Inferior parietal cortex (tissue), 1 donor: ENCODE data around the gene TPRG1L.
A peak's percentile ranks its signal among the peaks of the same experiment; 100 is the strongest.

ENCODE experiments used
- DNase-seq: peaks from one replicate; pipeline ENCODE4 v3.0.0-alpha.2; 2016; ENCODE audit errors: extremely low spot score

Gene TPRG1L

GRCh38 chr1:3645247-3645646 is 20.4 kb downstream of the TPRG1L start:
- DNase-seq: no peak

DNA sequence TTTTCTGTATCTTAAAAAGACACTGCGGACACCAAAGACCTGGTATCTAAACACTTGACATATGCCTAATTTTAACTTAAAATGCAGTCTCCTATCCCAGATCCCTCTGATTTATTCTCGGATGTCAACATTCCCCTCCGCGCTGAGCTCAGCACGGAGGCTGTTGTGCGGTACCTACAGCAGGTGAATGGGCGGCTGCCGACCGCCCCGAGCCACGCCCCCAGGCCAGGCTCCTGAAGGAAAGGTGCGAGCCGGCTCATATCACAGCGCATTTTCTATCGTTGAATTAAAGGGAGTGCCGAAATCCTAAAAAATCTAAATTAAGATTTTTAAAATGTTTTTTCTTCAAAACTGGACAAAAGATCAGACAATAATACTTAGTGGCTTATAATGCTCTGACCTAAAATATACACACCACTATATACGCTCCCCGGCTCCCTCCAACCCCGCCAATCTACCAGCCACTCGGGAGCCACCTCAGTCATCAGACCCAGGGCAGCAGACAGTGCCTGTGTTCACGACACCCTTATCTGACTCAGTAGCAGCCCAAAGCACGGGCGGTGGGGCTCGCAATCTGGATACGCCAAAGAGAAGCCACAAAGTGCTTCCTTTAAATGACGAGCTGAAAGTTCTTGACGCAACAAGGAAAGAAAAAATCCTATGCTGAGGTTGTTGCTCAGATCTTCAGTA is 21.0 kb downstream of the TPRG1L start:
- no peak for DNase-seq

DNA sequence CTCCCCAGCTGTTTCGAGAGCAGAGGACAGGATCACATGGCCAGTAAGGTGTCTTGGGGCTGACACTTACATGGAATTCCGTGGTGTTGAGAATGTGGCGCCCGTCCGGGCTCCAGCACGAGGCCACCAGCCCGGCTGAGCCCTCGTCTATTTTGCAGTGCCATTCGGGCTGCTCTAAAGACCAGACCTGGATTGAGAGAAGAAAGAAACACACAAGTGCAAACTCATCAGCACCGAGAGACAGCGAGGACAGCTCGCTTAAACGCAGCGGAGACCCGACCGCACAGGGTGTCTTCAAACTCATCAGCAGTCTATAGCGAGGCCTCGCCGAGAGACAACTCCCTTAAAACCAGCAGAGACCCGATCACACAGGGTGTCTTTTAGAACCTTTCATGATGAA is 21.8 kb downstream of the TPRG1L start:
- no peak for DNase-seq

GRCh38 chr1:3649342-3650247 is 24.8 kb downstream of the TPRG1L start, which contains the start of gene WRAP73:
TSS of gene WRAP73 (minus strand) at chr1:3650103. CDS start at chr1:3649999, 104 bp downstream.
- DNase-seq: peak; percentile 95

- no peak for DNase-seq
Measured at GRCh38 chr1:3650248-3651025, 25.6 kb downstream of the TPRG1L start.

DNA sequence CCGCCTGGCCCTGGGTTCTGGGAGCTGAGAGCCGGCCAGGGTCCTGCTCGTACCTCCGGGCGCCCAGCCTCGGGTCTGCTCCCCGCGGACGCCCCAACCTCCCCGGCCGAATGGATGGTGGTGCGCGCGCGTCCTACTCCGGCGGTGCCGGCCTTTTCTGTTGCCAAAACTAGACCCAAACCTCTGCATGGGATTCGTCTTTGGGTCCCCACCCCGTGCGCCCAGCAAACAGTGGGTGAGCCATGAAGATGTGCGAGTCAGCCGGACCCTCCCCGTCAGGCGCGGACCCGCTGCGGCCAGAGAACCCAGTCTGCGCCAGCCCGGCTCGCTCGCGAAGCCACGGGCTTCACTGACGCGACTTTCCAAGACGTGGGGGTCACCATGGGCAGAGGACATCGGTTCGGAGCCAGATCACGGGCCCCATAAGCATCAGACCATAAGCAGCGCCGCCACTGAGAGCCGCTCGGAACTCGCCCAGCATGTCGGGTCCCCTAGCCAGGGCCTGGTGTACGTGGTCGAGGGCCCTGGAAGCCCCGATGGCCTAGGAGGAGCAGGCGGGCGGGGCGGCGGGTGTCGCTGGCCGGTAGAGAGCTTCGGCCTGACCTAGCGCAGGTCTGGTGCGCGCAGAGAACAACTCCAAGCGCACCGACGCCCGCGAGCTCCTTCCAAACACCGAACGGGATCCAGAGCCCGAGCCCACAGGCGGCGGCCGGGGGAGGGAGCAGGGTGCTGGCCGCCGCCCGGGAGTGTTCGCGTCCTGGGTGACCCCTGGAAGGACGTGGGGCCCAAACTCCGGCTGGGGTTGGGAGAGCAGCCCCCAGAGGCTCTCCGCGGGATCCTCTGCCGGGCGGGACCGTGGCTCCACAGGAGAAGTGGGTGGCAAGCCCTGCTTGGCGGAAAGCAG is 26.5 kb downstream of the TPRG1L start:
- no peak for DNase-seq

DNA sequence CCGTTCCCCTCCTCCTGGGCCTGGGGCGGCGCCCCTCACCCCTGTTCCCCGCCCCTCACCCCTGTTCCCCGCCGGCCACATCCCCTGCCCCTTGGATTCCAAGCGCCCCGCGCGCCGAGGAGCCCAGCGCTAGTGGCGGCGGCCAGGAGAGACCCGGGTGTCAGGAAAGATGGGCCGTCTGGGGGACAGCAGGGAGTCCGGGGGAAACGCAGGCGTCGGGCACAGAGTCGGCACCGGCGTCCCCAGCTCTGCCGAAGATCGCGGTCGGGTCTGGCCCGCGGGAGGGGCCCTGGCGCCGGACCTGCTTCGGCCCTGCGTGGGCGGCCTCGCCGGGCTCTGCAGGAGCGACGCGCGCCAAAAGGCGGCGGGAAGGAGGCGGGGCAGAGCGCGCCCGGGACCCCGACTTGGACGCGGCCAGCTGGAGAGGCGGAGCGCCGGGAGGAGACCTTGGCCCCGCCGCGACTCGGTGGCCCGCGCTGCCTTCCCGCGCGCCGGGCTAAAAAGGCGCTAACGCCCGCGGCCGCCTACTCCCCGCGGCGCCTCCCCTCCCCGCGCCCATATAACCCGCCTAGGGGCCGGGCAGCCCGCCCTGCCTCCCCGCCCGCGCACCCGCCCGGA is 27.2 kb downstream of the TPRG1L start, which contains the start of gene TP73:
Gene TP73, plus strand, starts transcription at position 587 of the 618 bp plus-strand sequence. CDS start 29,850 bp downstream, outside the sequence.
- no peak for DNase-seq

DNA sequence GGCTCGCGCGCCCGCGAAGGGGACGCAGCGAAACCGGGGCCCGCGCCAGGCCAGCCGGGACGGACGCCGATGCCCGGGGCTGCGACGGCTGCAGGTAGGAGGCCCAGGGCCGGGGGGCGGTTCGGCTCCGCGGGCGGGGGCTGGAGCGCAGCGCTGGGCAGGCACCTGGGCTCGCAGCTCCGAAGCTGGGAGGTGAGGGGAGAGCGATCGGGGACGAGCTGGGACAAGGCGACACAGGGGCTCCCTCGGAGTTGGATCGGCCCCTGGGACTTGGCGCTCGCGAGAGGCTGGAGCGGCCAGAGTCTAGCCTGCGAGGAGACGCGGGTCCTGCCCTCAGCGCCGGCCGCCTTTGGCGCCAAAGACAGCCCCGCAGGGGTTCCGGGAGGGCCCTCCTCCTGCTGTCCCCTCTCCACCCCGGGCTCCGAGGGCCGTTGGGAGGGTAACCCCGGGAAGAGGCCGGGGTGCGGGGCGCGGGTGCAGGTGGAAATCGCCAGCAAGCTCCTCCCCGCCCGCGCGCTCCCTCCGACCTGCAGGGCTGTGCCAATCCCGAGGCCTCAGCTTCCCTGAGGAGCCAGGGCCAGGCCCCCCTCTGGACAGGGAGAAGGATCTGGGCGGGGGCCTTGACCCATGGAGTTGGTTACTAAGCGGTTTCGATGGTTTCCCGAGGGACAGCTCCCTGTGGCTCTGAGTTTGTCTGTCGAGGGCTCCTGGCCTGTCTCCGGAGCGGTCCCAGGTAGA is 27.9 kb downstream of the TPRG1L start:
- no peak for DNase-seq

DNA sequence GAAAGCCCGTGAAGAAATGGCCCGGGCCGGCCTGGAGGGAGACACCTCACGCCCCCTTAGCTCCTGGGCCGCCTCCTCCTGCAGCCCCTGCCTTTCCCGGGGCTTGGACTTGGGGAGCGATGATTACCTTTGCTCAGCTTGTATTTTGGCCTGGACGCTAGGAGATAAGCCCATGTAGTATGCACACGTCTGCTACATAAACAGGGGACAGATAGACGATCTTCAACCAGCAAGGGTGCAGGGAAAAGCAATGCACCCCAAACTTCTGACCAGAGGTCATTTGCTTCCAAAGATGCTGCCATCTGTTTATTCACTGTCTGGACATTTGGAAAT is 28.4 kb downstream of the TPRG1L start:
- DNase-seq: no peak

- no peak for DNase-seq
Measured at GRCh38 chr1:3654549-3655281, 29.9 kb downstream of the TPRG1L start.

DNA sequence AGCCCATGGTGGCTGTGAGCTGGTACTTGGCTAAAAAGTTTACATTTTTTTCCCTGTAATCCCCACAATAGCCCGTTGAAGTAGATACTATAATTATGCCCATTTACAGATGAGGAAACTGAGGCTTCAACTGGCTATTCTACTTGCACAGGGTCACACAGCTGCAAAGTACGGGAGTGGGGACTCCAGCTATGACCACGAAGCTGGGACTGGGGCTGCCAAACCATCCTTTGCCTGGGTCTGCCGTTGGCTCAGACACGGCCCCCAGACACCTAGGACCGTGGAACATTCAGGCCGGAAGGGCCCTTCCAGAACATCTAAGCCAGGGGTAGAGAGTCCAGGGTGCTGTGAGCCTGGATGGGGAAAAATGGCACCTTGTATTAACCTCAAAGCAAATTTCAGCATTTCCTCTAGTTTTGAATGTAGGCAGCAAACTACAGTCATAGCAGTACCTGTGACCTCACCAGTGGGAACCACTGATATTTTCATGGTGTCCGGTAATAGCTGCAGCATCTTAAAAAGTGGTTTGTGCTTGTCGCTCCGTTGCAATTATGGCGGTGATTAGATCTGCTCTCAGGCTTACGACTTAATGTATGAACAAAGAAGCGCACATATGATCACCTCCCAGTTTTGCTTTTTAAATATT is 31.8 kb downstream of the TPRG1L start:
- no peak for DNase-seq

DNA sequence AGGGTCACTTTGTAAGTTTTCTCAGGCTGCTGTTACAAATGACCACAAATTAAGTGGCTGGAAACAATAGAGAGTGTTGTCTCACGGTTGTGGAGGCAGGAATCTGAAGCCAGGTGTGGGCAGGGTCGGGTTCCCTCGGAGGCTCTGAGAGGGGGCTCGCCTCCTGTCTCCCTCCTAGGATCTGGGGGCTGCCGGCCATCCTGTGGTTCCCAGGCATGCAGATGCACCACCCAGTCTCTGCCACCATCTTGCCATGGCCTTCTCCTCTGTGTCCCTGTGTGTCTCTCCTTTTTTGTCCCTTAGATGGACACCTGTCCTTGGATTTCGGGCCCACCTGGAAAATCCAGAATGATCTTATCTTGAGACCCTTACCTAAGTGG is 32.3 kb downstream of the TPRG1L start:
- DNase-seq: no peak

- DNase-seq: no peak
Measured at GRCh38 chr1:3657578-3658230, 32.9 kb downstream of the TPRG1L start.

DNA sequence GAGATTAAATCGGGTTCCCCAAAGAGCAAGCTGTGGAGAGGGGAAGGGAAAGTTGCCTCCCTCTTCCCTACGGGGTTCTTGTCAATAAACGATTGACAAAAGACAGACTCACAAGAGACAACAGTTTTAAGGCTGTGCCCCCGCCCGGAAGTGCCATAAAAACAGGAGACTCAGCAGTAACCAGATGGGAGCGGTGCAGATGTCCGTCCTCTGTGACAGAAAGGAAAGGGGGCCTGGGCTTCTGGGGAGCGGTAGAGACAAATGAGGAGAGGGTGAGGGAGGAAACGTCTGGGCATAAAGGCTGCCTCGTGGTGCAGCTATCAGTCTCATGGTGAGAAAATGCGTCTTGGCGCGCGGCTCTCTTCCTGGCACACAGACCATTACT is 33.4 kb downstream of the TPRG1L start:
- no peak for DNase-seq

GRCh38 chr1:3659093-3659492 is 34.3 kb downstream of the TPRG1L start:
- no peak for DNase-seq

DNA sequence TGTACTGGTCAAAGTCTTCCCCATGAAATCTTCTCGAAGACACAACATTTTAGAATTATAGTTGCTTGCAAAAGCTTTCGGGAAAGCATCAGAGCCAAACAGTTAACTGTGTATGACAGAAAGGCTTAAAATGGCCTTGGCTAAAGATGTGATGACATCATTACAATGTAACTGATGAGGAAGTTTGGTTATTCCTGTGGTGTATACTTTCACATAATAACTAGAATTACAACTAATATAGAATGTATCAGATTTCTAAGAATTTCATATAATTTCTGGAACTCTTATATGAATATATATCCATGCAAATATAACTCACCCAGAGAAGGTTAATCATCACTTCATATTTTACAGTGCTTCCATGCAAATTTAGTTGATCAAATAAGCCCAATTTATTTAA is 35.9 kb downstream of the TPRG1L start:
- DNase-seq: no peak

DNA sequence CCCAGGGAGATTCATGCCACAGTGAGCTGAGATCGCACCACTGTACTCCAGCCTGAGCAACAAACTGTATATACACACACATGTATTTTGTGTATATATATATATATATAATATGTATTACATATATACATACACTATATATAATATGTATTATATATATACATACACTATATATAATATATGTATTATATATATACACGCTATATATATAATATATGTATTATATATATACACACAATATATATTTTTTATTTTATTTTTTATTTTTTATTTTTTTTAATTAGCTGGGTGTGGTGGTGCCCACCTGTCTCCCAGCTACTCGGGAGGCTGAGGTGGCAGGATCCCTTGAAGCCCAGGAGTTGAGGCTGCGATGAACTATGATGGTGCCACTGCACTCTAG is 36.8 kb downstream of the TPRG1L start:
- no peak for DNase-seq

GRCh38 chr1:3662080-3662671 is 37.4 kb downstream of the TPRG1L start:
- no peak for DNase-seq
